ENCODE results near the gene KCNH3.
"Not testable (repeated sequence)": the region's sequence is repeated elsewhere in the genome, so short reads cannot be mapped to it uniquely, and the experiment has no call there.

KCNH3 gene, protein sequence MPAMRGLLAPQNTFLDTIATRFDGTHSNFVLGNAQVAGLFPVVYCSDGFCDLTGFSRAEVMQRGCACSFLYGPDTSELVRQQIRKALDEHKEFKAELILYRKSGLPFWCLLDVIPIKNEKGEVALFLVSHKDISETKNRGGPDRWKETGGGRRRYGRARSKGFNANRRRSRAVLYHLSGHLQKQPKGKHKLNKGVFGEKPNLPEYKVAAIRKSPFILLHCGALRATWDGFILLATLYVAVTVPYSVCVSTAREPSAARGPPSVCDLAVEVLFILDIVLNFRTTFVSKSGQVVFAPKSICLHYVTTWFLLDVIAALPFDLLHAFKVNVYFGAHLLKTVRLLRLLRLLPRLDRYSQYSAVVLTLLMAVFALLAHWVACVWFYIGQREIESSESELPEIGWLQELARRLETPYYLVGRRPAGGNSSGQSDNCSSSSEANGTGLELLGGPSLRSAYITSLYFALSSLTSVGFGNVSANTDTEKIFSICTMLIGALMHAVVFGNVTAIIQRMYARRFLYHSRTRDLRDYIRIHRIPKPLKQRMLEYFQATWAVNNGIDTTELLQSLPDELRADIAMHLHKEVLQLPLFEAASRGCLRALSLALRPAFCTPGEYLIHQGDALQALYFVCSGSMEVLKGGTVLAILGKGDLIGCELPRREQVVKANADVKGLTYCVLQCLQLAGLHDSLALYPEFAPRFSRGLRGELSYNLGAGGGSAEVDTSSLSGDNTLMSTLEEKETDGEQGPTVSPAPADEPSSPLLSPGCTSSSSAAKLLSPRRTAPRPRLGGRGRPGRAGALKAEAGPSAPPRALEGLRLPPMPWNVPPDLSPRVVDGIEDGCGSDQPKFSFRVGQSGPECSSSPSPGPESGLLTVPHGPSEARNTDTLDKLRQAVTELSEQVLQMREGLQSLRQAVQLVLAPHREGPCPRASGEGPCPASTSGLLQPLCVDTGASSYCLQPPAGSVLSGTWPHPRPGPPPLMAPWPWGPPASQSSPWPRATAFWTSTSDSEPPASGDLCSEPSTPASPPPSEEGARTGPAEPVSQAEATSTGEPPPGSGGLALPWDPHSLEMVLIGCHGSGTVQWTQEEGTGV

DNA sequence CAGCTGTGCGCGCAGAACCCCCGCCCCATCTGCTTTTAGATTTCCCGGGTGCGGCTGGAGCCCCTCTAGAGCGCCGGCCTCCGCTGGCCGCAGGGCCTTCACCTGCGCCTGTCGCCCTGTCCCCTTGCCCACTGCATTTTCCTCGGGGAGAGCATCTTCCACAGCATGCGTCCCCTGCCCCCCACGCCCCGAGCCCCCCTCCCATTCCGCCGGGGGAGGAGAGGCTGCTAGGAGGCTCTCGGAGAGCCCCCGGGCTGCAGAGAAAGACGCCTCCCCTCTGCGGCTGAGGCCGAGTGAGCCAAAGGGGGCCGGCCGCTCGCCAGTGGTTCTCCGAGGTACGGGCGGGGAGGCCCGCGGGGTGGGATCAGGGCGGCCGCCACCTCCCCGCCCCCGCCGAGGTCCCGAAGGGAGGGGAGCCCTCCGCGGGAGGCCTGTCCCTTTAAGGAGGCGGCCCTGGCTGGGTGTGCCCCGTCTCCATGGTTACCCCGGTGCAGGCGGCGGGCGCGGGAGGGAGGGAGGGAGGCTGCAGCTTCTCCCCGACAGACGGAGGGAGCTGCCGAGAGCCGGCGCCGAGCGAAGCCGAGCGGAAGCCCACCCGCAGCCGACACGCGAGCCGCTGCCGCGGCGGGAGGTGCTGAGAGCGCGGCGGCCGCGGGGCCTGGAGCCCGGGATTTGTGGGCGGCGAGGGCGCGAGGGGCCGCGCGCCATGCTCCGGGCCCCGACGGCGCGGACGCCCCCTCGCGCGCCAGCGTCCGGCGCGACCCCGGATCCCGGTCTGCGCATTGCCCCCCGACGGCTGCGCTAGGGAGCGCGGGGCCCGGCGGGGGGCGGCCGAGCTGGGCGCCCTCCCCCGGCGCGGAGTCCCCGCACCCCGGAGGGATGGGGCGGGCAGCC lies at the start of gene KCNH3:
Gene KCNH3 (plus strand): TSS at position 521 of the 894 bp plus-strand sequence. CDS start 387 bp downstream, outside the sequence.
- peak; percentile 78 for DNase-seq (ENCODE audit: low read depth)

DNA sequence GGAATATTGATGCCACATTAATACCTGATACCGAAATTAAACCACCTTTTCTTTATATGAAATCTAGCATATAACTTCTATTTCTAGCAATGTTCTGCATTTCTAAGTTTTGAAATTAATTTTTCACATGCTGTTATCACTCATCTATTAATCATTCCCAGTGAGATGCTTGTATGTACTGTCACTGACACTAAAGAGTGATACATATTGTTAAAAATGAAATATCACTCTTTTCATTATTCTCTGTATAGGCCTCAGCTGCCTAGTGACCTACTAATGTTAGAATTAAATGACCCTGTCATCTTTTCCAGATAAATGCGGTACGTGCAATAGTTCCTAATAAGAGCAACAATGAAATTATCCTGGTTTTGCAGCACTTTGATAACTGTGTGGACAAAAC lies 49.7 kb upstream of the KCNH3 start:
- DNase-seq (ENCODE audit: low read depth): no peak

DNA sequence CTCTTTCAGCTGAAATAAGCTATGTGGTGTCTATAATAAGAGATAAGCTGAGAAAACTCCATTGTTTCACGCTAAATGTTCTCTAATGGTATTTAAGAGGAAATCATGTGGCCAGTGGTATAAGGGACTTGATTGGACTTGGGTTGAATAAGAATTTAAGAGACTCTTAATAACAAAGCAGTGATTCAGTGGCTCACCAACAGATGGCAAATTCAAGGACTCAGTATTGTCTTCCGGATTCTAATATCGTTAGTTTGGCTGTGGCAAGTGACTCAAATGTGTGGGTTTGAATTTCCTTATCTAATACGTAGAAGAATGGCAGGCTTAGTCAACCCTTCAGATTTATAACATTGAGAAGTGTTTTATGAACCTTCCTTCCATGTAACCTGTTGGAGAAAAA lies 49.1 kb upstream of the KCNH3 start:
- no peak for DNase-seq (ENCODE audit: low read depth)

DNA sequence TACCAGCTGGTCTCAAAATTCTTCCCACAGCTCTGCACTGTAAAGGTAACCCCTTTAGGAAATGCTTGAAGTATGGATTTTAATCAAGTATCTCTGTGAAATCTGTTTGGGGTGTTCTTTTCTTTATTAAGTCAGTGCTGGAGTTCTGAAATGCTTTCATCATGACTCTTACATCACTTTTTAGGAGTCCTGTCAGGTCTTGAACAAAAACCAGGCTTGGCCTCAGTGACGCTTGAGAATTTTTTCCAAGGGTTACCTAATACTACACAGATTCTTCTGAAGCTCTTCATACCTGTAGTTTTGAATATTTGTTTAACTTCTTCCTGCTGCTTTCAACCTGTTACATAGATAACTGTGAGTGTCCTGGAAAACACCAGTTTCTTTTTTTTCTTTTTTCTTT lies 47.0 kb upstream of the KCNH3 start:
- no peak for DNase-seq (ENCODE audit: low read depth)

DNA sequence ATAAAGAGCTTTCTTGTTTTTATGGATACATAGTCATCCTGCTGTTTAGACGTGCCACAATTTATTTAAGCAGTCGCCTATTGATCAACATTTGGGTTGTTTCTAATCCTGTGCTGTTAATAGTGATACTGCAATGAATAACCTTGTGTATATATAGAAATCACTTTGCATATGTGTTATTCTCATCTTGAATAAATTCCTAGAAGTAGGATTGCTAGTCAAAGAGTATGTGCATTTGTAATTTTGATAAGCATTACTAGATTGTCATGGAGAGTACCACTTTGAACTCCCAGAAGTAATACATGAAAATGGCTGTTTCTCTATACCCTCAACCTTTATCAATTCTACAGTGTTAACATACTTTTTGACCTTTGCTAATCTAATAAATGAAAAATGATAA lies 44.9 kb upstream of the KCNH3 start:
- no peak for DNase-seq (ENCODE audit: low read depth)

DNA sequence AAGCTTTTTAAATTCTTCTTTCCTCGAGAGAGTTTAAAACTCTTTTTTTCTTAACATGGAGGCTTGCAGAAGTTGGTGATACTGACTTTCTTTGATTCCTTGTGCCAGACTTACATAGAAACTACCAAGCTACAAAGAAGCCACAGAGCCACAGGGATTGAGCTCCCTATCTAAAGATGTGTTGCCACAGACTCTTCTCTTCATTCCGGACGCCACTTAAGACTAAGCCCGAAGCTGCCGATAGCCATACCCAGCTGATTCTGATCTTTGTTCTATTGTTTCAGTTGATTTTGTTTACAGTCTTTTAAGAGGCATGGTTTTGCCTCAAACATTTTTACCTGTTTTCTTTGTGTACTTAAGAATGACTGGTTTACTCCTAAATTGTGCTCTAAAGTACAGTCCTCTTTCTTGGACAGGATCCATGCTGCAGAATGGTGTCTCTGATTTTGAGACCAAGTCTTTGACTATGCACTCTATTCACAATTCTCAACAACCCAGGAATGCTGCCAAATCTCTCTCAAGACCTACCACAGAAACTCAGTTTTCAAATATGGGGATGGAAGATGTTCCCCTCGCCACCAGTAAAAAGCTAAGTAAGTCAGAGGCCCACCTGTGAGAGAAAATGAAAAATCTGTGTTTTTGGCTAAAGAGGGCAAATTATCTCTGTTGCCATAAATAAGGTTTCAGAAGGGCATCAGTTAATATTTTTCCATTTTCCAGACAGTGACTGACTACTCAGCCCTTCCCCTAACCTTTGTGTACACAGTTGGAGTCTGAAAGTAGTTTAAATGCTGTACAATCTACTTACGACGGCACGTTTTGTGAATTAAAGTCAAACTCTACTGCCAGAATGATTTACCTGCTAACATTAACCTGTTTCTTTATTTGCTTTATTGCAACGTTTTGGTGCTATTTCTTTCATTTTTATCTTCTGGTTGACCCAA lies 42.1 kb upstream of the KCNH3 start:
- no peak for DNase-seq (ENCODE audit: low read depth)

DNA sequence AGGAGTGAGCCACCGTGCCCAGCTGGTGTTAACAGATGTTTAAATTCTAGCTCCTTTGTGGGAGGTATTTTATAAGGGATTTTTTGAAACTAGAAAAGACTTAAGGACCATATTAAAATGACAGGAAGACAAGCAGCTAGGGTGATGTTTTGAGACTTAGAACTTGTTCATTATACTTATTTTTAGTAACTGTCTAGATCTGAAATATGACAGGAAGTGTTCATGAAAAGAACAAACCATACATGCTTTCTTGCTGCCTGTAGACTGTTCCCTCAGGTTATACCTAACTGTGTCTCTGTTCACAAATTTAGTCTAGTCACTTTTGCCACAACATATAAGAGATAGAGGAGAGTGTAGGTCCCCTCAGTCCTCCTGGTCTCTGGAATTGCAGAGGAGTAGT lies 36.9 kb upstream of the KCNH3 start:
- no peak for DNase-seq (ENCODE audit: low read depth)

DNA sequence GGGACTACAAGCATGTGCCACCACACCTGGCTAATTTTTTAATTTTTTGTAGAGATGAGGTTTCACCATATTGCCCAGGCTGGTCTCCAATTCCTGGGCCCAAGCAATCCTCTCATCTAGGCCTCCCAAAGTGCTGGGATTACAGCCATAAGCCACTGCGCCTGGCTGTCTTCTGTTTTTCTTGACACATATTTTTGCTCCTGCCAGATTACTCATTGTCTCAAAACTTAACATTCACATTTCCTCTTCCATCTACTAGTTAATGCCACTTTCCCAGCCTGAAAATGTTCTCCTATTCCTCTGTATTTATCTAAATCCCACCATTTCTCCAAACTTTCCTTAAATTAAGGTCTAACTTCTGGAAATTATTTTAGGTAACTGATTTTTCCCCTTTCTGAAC lies 36.2 kb upstream of the KCNH3 start:
- no peak for DNase-seq (ENCODE audit: low read depth)

DNA sequence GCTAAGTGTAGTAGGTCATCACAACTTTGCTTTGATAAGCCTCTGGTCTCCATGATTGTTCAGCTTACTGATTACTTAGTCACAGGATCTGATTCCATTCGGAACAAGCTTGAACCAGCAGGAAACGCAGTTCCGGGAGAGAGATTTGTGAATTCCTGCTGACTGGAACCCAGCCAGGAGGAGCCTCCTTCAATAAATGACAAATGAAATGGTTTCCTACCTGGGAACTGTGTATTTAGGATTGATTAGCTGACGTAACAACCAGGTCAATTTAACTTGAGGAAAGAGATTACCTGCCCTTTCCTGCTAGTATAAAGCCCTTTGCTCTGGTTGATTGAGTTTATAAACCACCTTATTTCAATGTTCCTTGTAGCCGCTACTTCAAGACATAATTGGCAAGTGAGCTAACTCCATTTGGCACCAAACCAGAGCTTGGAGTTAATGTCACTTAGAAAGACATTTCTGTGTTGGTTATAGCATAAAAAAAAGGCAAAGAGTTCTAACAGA lies 35.1 kb upstream of the KCNH3 start:
- no peak for DNase-seq (ENCODE audit: low read depth)

DNA sequence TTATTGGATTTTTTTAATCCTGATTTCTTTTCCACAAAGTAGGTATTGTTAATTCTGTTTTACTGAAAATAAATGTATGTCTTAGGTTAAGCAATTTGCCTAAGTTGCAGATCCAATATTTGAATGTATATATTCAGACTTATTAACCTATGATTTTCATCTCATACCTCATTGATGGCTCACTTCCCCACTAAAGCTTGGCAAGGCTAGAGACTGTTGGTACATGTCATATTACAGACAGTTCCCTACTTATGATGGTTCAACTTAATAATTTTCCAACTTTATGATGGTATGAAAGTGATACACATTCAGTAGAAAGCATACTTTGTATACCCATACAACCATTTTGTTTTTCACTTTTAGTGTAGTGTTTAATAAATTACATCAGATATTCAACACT lies 33.2 kb upstream of the KCNH3 start:
- no peak for DNase-seq (ENCODE audit: low read depth)

DNA sequence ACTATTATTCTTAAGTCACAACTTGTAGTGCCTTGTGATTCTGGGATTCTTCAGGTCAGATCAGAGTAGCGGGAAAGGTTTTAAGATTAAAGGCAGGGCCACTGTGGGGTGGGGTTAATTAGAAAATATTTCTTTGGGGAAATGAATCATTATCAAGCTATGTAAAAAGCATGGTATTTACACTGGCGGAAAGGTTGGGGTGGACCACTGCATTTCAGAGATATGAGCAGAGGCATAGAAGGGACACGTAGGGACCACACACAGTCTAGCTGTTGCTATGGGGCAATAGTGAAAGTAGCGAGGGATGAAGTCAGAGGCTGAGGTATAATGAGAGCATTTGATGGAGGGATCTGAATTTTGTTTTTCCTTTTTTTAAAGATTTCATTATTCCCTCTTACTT lies 31.7 kb upstream of the KCNH3 start:
- DNase-seq (ENCODE audit: low read depth): no peak

DNA sequence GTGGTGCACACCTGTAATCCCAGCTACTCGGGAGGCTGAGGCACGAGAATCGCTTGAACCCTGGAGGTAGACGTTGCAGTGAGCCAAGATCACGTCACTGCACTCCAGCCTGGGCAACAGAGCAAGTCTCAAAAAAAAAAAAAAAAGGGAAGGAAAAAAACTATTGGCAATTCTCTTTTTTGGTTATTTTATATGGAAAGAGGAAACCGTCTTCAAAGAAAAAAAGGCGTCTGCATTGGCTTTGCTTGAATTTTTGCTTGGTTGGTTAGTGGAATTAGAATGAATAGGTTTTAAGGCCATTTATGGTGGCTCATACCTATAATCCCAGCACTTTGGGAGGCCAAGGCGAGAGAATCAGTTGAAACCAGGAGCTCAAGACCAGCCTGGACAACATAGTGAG lies 29.1 kb upstream of the KCNH3 start:
- DNase-seq (ENCODE audit: low read depth): not testable (repeated sequence)

DNA sequence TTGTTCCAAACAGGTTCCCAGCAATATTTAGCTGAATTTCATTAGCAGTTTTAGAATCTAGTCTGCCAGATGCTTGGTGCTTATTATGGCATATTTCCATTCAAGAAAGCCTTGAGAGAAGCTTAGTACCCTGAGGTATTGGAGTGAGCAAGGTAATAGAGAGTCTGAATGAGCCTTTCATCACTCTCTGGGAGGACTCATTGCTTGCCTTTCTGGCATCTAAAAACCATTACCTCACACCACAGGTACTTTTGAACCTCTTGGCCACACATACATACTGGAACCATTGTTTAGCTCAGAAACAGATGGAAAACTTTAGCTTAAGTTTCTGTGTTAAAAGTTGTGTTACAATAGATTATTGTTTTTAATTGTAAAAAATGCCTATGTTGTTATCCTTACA lies 27.4 kb upstream of the KCNH3 start:
- DNase-seq (ENCODE audit: low read depth): no peak

DNA sequence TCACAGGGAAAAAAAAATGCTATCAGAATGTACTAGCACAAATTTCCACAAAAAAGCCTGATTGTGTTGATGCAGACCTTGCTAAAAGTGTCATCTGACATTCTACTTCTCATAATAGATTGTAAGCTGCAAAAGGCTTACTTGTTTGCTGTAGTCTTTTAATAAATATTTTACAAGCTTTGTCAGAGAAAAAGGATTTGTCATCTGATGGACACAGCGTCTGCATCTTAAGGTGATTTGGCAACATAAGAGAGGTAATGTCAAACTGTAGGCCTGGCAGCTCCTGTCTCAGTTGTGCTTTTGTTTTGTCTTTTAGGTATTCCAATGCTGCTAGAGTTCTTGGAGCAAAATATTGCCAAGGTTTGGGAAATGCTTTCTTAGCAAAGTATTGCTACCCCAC lies 26.3 kb upstream of the KCNH3 start:
- DNase-seq (ENCODE audit: low read depth): no peak

DNA sequence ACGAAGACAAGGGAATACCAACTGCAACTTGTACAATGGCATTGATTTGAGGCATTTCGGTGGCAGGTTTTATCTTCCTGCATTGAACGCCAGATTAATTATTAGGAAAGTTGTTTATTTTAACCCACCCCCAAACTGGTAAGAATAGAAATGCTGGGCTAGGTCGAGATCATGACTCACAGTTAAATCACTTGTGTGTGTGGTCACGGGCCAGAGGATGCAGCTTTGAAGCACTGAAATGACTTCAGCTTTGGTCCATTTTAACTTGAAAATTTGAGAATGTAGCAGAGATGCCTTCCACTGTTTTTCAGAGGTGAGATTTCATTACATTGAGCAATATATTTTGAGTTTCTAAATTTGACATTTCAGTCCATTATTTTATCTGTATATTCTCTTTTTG lies 23.6 kb upstream of the KCNH3 start:
- DNase-seq (ENCODE audit: low read depth): no peak

DNA sequence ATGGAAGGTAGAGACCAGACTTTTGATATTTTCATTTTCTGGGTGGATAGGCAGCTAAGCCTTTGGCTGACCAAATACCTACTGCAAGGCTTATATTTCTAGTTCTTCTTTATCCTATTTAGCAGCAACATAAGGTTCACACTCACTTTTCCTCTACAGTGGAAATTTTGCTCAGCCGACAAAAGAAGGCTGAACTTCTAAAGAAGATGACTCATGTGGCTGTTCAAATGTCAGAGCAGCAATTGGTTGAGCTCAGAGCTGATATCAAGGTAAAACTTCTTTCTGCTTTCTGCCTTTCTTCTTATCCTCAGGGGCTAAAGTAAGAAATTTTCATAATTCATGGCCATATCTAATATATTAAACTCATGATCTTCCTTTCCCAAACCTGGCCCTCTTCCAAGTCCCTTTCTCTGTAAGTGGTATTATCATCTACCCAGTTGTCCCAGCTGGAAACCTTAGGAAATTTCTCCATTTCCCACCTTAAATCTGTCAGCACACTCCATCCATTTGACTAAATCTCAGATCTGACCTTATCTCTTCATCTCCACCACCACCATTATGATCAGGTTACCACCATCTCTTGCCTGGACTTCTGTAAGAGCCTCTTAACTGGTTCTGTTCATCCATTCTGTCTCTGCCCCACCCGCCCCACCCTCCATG lies 19.8 kb upstream of the KCNH3 start:
- no peak for DNase-seq (ENCODE audit: low read depth)

DNA sequence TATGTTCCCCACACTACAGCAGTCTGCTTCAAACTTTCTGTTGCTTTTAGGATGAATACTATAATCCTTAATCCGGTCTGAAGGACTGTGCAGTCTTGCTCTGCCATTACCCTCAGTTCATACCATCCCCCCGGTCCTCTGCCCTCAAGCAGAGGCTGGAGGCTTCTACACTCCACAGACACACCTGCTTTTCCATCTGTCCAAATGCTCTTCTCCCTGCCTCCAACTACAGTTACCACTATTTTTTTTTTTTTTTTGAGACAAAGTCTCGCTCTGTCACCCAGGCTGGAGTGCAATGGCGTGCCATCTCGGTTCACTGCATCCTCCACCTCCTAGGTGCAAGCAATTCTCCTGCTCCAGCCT lies 19.3 kb upstream of the KCNH3 start:
- no peak for DNase-seq (ENCODE audit: low read depth)

DNA sequence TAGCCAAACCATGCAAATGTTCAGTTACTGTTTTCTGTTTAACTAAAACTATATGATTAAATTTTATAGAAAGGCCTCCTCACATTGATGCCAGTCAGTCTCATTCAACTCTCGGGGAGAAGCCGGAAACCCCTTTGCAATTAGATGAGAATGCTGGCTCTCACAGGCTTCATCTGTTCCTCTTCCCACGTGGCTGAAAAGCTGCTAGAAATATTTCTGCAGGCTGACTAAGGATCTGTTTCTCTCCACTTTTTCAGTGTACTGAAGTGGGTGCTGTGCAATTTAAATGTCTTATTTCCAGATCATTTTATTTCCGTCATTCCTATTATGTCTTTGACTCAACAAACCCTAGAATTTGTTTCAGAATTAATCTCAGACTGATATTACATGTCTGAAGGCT lies 17.4 kb upstream of the KCNH3 start:
- DNase-seq (ENCODE audit: low read depth): no peak

DNA sequence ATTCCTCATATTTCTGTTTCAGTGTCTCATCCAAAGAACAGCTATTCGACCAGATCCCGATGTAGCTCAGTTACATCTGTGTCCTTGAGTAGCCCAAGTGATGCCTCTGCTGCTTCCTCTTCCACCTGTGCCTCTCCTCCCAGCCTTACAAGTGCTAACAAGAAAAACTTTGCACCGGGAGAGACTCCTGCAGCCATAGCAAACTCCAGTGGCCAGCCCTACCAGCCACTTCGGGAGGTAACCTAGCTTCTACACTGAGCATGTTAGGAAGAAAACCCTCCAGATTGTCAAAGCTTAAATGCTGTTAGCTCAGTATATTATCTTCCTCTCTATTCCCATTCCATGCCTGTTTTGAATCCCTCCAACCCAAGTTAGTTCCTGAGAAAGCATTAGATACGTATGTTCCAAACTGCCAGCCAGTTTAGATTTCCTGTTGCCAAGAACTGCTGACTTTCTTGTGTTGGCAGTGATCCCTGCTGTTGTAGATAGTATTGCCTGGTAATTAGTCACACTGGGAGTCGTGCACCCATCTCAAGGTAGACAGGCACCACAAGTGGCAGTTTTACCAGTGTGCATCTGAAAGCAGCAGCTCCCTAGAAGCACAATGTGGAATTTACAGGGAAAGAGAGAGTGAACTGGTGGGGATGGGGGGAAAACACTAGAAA lies 14.0 kb upstream of the KCNH3 start:
- DNase-seq (ENCODE audit: low read depth): no peak
